WTC11 (cell line): ENCODE data around the gene ATP9B.

ENCODE experiments used
- ATF2 ChIP-seq: sonication (generic); formaldehyde crosslinking; IDR thresholded peaks from 2 replicates; pipeline ENCODE4 v1.8.1; 2022; ENCODE audit warnings: low read depth, missing genetic modification reagents, borderline replicate concordance
- CDX4 ChIP-seq: fragments of 250-450 bp; sonication (Bioruptor Pico); IDR thresholded peaks from 2 replicates; pipeline ENCODE4 v1.9.0; 2021; ENCODE audit warnings: moderate library complexity, mild to moderate bottlenecking, inconsistent platforms, borderline replicate concordance
- USF2 ChIP-seq: sonication (generic); formaldehyde crosslinking; IDR thresholded peaks from 2 replicates; pipeline ENCODE4 v1.8.1; 2023; ENCODE audit warnings: mild to moderate bottlenecking, missing genetic modification reagents, moderate library complexity
- TF ChIP-seq, protein P1 (sequence below): sonication (generic); formaldehyde crosslinking; IDR thresholded peaks from 2 replicates; pipeline ENCODE4 v1.8.1; 2023; ENCODE audit warnings: mild to moderate bottlenecking, missing genetic modification reagents

- TF ChIP-seq CDX4 (CRISPR knock-in tag) (no peak), USF2 (CRISPR knock-in tag) (no peak), ATF2 (CRISPR knock-in tag) (no peak)
- TF ChIP-seq, protein P1, sequence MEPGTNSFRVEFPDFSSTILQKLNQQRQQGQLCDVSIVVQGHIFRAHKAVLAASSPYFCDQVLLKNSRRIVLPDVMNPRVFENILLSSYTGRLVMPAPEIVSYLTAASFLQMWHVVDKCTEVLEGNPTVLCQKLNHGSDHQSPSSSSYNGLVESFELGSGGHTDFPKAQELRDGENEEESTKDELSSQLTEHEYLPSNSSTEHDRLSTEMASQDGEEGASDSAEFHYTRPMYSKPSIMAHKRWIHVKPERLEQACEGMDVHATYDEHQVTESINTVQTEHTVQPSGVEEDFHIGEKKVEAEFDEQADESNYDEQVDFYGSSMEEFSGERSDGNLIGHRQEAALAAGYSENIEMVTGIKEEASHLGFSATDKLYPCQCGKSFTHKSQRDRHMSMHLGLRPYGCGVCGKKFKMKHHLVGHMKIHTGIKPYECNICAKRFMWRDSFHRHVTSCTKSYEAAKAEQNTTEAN (CRISPR knock-in tag): no peak
These were observed 337.5 kb downstream of the ATP9B start for GRCh38 chr18:79406708-79407107.
